ENCODE measurements around the gene CRAMP1.

The CRAMP1 gene

DNA sequence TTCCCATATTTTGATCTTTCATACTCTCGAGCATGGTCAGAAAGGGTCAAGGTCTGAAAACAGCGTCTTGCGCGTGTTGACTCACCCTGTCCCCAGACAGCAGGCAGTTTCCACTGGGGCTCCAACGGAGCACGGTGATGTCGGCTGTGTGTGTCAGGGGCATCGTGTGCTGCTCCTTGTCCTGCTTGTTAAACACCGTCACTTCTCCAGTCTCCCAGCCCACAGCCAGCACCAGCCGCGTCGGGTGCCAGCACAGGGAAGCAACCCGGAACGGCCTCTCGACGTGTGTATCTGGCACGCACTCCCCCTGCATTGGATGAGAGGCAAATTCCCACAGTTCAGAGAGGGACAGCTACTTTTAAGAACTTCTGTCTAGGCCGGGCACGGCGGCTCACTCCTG lies 9.9 kb upstream of the CRAMP1 start:
- no peak for DNase-seq

DNA sequence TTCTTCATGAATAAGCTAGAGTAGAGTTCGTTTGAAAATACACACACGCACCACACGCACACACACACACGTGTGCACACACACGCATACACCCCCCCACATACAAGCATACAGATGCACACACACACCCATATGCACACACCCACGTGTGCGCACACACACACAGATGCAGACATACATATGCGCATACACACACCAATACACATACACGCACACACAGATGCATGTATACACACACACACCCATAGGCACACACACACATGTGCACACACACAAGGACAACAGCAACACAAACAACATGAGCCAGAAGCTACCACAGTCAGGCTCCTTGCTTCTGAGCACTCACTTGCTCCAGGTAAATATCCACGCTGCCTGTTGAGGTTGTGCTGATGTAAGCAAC lies 5.4 kb upstream of the CRAMP1 start:
- no peak for DNase-seq

DNA sequence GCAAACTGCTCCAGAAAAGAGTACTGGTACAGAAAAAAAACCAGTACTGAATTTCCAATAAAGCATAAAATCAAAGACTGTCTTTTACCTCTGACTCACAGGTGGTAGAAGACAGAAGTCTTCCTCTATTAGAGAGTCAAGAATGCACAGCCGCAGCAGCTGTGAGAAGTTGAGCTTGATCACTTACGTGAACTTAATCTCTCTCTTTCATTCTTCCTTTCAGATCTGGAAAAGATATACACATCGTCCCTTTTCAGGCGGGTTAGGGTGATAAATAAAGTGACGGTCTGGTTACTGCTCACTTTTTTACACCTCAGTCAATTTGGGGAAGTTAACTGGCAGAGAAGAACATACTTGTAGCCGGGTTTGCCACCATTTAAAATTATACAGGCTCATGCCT lies 4.2 kb upstream of the CRAMP1 start:
- no peak for DNase-seq

DNA sequence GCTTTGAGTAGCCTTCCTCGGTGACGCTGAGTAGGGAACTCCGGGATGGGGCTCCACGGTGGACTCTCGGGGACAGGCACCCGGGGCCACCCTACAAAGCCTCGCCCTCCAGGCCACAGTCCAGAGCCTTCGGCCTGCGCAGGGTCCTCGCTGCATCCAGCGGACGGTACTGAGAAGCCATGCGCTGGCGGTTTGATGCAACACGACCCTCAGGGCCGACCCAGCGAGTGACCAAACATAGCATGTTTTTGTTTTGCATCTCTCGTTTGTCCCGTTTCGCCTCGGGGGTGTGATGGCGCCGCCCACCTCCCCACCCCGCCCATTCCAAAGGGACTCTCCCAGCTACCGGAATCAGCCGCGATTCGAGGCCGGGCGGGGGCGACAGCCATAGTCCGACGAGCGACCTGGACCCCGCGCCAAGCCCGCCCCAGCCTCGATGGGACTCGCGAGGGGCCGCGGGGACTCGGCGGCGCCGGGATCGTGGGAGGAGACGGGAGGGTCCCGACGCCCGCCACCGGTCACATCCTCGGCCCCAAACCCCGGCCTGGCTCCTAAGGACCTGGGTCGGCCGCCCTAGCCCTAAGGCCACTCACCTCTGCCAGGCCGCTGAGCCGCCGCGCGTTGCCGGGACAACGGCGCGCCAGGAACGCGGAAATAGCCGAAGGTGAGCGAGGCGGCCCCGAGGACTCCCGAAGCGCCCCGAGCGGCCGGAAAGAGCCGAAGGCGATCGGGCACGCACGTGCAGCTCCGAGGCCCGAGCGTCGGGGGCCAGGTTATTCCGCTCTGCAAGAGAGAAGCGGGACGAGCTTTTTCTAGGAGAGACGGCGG lies 1.9 kb upstream of the CRAMP1 start:
- peak; percentile 85 for DNase-seq

DNA sequence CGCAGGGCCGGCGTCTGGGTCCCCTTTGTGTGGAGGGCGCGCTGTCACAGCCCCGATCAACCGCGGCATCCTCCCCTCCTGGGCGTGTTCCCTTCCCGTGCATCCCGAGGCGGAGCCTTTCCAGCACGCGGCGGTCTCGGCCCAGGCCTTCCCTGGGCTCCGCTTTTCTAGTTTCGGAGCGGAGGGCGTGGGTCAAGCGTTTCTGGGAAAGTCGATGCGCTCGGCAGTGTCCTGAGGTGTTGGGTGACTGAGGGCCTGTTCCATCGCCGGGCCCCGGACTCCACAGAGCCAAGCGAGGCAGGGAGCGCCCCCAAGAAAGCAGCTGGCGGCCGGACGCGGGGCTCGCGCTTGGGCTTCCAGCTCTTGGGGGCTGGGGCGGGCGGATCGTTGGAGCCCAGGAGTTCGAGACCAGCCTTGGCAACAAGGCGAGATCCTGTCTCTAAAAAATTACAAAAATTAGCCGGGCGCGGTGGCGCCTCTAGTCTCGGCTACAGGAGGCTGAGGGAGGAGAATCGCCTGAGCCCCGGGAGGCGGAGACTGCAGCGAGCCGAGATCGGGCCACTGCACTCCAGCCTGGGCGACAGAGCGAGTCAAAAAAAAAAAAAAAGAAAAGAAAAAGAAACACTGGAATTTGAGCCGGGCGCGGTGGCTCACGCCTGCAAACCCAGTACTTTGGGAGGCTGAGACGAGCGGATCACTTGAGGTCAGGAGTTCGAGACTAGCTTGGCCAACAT lies 1.1 kb upstream of the CRAMP1 start:
- DNase-seq = no peak

DNA sequence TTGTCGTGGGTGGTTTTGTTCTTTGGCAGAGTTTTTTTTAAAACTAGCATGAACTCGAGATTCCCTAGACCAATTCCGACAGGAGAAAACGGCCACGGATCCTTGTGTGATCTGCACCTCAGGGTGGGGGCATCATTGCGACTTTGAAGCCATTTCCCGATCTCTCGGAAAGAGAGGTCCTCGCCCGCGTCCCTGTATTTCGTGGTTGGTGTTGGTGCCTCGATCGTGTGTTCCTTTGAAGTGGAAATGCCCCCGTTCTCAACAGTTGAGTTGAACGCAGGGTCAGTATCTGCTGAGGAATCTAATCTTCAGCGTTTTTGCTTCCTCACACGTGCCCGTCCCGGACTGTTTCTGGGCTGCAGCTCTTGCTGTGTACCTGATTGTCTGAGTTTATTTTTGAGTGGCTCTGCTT lies 1.1 kb downstream of the CRAMP1 start:
- DNase-seq = no peak

DNA sequence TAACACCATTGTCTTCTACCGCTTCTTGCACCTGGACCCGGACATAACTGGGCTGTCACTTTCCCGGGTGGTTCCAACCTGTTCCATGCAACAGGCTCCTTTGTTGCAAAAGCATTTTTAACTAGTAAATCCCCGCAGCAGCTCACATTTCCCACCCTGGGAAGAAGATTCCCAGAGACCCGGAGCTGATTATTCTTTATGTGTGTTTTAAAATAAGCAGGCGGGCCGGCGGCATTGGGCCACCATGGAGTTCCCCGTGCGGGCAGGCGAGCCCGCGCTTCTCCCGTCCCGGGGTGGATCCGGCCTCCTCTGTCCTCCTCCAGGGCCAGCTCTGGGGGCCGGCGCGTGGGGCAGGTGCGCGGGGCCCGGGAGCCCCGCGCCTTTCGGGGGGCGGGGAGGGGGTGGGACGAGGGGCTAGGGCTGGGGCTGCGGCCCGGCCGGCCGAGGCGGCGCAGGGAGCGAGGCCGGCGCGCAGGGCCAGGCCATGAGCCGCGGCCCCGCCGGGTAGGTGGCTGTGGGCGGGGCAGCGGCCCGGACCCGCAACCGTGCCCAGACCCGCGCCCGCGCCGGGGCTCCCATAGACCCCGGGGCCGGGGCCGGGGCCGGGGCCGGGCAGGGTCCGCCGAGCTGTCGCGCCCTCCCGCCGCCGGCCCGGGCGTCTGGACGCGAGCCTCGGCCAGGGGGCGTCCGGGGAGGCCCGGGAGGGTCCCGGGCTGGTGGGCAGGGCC lies 1.7 kb downstream of the CRAMP1 start:
- DNase-seq = no peak

DNA sequence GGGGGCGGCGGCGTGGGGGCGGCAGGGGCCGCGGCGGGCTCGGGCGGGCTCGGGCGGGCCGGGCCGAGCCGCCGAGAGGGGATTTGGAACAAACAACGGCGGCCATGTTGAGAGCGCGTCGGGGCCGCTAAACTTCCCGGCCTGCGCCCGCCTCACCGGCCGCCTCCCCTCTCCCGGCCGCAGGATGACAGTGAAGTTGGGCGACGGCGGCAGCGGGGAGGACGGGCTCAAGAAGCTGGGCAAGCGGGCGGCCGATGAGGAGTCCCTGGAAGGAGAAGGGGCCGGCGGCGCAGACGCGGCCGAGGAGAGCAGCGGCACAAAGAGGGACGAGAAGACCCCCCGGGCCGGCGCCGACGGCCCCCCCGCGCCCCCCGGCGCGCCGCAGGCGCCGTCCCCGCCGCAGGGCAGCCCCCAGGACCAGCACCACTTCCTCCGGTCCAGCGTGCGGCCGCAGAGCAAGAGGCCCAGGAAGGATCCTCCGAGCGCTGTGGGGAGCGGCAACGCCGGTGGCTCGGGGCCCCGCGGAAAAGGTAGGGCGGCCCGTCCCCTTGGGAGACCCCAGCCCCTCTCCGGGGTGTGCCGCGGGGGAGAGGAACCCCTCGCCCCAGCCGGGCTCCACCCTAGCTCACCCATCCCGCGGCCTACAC lies 2.4 kb downstream of the CRAMP1 start:
- DNase-seq = no peak

DNA sequence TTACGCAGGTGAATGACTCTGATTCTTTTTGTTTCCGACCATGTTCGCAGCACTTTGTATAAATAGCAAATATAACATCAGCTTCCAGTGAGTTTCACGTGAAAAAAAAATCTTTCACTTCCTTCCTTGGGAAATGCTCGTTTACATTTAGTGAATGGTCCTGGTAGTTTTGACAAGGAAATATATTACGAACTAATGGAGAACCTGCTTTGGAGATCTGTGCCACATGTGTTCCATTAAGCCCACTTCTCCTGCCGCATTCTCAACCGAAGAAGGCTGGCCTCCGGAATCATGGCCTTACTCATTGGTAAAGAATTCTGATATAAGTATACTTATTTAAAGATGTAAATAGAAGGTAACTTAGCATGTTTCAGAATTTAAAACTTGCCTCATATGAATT lies 3.6 kb downstream of the CRAMP1 start:
- DNase-seq = no peak

DNA sequence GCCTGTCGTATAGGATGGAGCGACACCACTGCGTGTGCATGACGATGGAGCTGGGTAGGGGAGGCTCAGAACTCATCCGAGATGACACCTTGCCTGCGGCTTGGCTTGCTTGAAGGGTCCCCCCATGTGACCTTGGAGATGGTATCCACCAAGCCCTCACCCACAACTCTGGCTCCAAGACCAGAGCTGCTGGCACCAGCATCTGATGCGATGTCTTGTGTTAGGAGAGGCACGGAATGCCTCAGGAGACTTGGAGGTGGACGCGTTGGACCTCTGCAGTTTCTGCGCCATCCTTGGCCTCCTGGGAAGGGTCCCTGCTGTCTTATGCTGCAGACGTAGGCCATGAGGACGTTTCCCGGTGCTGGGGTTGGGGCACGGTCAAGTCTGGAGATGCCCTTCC lies 7.8 kb downstream of the CRAMP1 start:
- no peak for DNase-seq

DNA sequence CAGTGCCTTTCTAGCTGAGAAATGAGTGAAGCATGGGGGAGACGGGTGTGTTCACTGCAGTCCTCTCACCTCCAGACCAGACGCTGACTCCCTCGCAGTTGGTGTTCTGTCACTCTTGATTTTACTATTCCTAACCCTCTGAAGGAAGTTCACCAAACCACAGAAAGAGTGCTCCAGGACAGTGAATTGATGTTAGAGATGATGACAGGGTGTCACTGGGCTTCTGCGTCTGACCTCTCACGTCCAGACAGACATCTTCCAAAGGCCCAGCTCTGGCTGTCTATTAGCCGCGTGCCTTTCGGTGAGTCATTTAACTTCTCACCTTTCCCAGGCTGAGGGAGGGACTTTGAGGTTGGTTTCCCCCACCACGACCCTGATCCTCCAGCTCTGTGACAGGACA lies 8.2 kb downstream of the CRAMP1 start:
- no peak for DNase-seq

DNA sequence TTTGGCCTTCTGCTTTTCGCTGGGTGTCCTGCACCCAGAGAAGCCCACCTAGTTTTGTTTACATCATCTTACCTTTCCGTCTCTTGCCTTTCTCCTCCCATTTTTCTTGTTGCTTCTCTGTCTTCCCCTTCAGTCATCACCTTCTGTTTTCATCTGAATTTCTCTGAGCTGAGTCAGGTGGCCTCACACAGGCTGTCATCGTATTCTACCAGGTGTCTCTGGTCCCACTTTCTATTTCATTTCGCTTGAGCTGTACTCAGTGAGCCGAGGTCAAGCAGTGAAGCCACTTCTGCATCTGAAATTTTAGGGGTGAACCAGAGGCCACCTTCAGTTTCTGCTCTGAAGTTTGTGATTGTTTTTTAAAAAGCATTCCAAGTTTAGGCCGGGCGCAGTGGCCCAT lies 9.7 kb downstream of the CRAMP1 start:
- DNase-seq = no peak

DNA sequence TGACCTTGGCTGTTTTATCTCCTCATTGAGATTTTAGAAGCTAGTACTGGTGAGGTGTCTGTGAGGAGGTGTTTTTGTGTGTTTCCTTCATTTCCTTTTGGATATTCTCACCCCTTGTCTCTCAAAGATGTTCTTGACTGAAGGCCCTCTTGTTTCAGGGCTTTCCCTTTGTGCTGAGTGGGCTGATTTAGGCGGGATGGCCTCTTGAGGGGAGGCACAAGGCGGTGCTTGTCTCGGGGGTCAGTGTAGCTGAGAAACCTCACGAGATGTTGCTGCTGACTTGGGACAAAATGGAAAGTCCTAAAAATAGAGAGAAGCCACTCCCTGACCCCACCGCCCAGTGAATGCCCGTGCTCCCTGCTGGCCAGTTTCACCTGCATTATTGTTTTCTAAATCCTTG lies 14.2 kb downstream of the CRAMP1 start:
- DNase-seq = no peak

DNA sequence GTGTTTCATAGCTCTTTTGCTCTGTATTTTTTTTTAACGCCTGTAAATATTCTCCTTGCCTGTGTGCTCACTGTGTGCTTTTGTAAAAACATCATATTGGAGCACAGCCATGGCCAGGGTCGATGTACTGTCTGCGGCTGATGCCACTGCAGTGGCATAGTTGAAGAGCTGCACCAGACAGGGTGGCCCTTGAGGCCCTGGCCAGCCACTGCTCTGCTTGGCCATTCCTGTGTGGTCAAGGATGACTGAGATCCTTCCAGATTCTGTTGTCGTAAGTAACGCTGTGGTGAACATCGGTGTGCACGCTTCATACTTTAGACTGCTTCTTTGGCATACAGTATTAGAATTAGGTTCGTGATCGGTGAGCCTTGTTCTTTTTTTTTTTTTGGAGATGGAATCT lies 14.6 kb downstream of the CRAMP1 start:
- DNase-seq = no peak

DNA sequence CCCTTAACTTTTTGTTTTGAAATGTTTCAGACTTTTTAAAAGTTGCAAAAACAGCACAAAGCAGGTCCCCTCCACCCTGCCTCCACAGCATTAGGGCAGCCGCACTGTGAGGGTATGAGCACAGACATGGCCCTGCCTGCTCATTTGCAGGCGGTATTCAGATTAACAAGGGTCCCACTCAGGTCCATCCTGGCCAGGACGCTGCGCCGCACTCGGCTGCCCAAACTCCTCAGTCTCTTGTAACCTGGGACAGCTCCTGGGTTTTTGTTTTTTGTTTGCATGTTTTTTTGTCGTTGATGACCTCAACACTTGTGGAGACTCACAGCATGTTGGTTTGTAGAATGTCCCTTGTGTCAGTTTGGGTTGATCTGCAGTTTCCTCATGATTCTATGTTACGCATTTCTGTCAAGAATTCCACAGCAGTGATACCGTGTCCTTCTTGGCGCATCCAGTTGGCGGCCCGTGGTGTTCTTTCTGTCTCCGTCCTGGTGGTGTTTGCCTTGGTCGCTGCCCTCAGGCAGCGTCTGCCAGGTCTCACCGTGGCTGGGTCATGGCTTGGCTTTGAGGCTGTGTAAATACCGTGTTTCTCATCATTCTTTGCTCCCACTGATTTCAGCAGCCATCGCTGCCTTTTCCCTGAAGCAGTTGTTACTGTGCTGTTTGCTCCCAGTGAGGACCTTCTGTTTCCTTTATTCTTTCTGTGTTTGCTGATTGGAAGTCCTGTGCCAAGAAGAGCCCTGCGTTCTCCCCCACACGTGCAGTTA lies 18.5 kb downstream of the CRAMP1 start:
- DNase-seq = no peak

DNA sequence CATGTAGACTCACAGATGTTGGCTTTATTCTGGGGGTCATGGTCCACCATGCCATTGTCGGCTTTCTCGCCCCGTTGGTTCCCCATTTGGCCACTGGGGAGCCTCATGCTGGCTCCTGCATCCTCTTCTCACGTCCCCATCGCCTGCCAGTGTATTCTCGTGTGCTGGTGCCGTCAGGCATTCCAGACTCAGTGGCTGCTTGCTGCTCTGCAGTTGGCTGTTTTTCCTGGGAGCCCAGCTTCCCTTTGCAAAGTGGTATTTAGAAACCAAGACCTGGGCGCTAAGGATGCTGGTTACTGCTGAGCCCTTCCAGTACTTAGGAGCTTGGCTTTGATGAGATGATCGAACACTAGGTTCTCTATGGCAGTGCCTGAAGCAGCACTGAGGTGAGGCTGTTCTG lies 19.1 kb downstream of the CRAMP1 start:
- no peak for DNase-seq

DNA sequence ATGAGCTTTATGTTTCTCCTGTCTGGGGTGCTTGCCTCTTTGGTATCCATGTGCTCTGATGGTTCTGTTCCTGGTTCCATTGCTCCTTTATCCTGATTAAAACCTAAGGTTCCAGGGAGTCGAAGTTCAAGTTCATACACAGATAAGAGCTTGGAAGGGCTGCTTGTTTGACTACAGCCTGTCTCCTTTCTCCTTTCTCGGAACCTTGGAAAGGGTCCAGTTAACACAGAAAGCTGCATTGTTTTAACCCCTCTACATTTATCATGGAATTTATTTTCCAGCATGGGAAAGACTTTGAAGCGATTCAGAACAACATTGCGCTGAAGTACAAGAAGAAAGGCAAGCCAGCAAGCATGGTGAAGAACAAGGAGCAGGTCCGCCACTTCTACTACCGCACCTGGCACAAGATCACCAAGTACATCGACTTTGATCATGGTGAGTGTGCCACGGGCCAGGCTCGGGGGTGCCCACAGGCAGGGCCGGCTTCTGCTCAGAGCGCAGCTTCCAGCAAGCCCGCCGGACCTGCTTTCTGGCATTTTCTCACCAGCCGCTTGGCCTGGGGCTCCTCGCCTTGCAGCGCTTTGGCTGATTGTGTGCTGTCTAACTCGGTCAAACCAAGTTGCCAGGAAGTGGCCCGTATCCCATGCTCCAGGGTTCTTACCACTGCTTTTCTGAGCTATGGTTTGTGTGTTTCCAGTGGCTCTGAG lies 19.9 kb downstream of the CRAMP1 start:
- DNase-seq = no peak

DNA sequence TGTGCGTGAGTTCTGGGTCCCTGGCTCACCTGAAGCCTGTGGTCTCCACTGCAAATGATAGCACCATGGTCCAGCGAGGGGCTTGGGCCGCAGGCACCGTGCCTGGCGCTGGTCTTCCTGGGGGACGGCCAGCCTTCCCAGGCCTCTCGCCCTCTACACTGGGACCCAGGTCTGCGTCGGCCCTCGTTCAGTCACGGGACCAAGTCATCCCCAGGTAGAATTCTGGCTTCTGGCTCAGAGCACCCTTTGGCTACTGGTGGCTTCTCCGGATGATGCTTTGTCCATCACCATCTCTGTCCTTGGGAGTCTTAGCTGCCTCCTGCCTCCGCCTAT lies 20.4 kb downstream of the CRAMP1 start:
- DNase-seq = no peak

DNA sequence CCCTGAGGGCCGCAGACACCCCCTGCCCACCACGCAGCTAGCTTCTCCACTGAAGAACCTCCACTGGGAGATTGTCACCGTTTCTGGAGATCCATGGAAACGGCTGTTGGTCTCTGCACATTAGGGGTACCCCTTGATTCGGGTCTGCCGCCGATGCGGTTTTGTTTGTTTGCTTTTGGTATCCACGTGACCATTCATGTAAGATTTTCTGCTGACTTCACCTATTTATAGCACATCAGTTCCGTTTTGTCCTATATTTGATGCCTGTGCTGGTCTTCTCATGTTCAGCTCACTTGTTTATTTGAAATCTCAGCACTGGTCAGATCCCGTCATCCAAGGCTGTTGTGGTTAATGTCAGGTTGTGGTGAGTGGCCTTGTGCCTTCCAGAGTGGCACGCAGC lies 21.1 kb downstream of the CRAMP1 start:
- DNase-seq = no peak

DNA sequence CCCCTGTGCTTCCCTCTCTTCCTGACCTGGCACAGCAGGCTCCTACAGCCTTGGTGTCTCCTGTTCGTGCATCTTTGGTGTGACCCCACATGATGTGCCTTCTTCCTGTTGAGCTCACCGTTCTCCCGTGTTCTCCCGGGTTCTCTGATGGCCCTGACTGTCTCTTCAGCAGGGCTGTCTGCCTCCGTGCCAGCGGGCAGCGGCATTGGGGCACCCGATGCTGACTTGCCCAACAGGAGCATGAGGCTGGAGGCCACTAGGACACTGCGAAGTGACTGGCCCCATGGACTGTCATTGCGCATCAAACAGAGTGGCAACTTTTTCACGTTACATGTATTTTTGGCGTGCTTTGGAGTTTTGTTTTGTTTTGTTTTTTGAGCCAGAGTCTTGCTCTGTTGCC lies 22.4 kb downstream of the CRAMP1 start:
- no peak for DNase-seq

DNA sequence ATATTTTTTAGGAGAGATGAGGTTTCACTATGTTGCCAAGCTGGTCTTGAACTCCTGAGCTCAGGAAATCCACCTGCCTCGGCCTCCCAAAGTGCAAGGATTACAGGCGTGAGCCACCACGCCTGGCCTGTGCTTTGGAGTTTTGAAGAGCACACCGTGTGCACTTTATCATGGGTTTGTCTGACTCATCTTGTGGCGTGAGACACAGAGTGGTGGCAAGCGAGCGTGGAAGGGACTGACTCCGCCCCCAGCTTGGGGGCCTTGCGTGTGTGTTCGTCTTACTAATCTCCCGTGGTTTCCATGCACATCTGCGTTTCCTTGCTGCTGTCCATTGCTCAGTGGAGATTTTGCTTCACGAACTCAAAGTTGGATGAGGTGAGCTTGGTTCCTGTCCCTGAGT lies 22.9 kb downstream of the CRAMP1 start:
- DNase-seq = no peak

DNA sequence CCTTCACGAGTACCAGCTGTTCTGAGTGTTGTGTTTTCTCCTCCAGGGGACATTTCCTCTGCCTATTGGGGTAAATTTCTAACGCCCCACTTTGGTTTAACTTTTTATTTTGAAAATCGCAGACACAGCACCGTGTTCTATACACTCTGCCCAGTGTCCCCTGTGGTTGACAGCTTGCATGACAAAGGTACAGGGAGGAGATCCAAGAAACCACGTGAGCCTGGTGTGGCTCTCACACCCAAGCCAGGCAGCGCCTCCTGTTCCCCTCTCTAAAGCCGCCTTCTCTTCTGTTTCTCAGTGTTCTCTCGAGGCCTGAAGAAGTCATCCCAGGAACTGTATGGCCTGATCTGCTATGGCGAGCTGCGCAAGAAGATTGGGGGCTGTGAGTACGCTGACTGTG lies 25.4 kb downstream of the CRAMP1 start:
- no peak for DNase-seq

Data from activated T-cell treated with anti-CD3 and anti-CD28 coated beads for 4 hours (primary cell).